ENCODE results near the gene WDR27. TPM values are rescaled to one million over a fixed set of nuclear protein-coding genes. Genes with fewer than 3 reads are reported as not detected.

WDR27 gene
- total RNA-seq, 1 donor from 2014 or later, result 35.0 TPM

DNA sequence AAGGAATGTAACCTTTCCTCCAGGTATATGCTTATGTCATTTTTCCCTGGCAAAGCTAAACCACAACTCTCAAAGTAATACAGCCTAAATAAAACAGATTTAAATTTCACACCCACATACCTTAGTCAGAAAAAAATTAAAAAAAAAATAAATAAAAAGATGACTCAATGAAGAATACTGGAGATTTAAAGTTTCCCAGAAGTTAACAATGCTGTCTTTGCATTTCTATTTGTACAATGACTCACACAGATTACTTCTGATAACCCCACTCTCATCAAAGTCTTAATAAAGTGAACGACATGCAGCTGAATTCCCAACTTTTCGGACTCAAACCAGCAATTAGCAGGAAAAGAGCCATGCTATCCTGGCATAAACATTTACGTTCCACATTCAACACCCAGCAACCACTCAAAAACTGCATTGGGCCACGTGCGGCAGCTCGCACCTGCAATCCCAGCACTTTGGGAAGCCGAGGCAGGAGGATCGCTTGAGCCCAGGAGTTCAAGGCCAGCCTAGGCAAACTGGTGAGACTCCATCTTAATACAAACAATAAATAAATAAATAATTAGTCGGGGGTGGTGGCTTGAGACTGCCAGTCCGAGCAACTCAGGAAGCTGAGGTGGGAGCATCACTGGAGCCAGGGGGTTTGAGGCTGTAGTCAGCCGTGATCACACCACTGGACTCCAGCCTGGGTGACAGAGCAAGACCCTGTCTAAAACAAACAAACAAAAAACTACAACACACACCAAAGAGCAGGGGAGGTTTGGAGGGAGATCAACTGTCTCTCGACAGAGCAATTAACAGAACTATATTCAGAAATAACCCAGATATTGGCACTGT lies 130.5 kb downstream of the WDR27 start:
- intact Hi-C loops (cut with micrococcal nuclease), result no loop called here

DNA sequence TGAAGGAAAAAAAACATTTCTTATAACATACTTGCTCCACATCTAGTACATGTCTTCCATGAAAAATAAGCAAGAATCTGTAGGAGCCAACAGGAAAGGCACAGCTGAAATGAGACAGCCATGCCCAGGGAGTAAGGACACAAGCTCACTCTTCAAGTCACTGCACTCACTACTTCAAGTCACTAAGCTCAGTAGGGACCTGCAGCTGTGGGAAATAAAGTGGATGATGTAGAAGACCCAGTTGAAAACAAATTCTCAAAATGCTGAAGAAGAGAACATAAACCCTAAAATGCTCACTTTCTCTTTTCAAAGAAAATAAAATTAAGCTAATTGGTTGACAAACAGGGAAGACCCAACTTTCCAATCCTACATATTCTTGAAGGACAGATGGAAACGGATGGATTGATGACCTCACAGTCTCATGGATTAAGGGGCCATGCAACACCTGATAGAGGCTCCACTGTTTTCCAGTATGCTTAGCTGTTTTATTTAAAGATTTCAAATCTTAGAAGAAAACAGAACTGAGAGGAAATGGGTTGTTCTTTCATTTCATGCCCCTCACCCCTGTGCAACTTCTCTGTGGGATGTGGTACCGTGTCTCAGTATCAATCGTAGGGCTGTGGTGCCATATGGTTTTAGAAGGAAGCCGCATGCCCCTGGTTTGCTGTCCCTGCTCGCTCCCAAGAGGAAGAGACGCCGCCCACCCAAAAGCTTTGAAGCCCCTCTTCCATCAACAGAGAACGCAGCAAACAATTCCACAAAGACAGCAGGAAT lies 133.3 kb downstream of the WDR27 start:
- peaks cover 13% of the 10 kb centered on the region for H3K27me3 Mint-ChIP-seq (ENCODE audit: low read depth)

More for the DNA sequence above, 130.5 kb downstream of the WDR27 start:
- no peak for DNase-seq (ENCODE audit: low spot score)
- H3K36me3 Mint-ChIP-seq (ENCODE audit: low read depth), result no peaks in the 10 kb centered on the region
- no peak overlapping the region for H3K27ac Mint-ChIP-seq
- H3K4me1 Mint-ChIP-seq (ENCODE audit: low read depth), result peaks cover 16% of the 10 kb centered on the region
- H3K4me3 Mint-ChIP-seq (ENCODE audit: low read depth), result no peak overlapping the region
- H3K27me3 Mint-ChIP-seq (ENCODE audit: low read depth), result peaks cover 13% of the 10 kb centered on the region
- H3K9me3 Mint-ChIP-seq, result no peaks in the 10 kb centered on the region

DNA sequence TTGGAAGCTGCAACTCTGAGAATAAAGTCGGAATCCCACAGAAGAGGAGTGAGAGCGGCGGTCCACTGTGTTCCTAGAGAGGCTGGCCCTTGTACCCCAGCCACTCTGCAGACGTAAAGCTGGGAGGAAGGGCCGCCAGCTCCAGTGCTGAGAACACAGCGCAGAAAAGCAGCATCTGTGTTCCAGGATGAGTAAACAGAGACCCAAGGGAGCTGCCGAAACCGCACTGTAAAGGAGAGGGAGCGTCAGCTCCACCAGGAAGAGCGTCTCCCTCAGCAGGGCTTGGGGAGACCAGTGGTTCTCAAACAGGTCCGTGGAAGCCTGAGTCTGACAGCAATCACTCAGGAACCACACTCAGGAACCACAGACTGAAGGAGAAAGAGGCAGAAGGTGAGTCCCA lies 134.0 kb downstream of the WDR27 start:
- intact Hi-C loops (cut with micrococcal nuclease), result loop anchor here (1.0 kb wide), 1 partner anchor 11 kb away; no protein-coding TSS in a partner anchor
- H3K36me3 Mint-ChIP-seq (ENCODE audit: low read depth), result no peaks in the 10 kb centered on the region
- H3K4me3 Mint-ChIP-seq (ENCODE audit: low read depth), result no peak overlapping the region
- peaks cover 16% of the 10 kb centered on the region for H3K4me1 Mint-ChIP-seq (ENCODE audit: low read depth)
- no peaks in the 10 kb centered on the region for H3K9me3 Mint-ChIP-seq
- DNase-seq (ENCODE audit: low spot score), result no peak
- H3K27me3 Mint-ChIP-seq (ENCODE audit: low read depth), result peaks cover 13% of the 10 kb centered on the region
- no peak overlapping the region for H3K27ac Mint-ChIP-seq

More for the DNA sequence above, 133.3 kb downstream of the WDR27 start:
- intact Hi-C loops (cut with micrococcal nuclease), result loop anchor here (1.0 kb wide), 1 partner anchor 11 kb away; no protein-coding TSS in a partner anchor
- Mint-ChIP-seq H3K4me3 (ENCODE audit: low read depth) (no peak overlapping the region), H3K9me3 (no peaks in the 10 kb centered on the region), H3K27ac (no peak overlapping the region), H3K4me1 (ENCODE audit: low read depth) (peaks cover 16% of the 10 kb centered on the region), H3K36me3 (ENCODE audit: low read depth) (no peaks in the 10 kb centered on the region)
- DNase-seq (ENCODE audit: low spot score), result no peak

DNA sequence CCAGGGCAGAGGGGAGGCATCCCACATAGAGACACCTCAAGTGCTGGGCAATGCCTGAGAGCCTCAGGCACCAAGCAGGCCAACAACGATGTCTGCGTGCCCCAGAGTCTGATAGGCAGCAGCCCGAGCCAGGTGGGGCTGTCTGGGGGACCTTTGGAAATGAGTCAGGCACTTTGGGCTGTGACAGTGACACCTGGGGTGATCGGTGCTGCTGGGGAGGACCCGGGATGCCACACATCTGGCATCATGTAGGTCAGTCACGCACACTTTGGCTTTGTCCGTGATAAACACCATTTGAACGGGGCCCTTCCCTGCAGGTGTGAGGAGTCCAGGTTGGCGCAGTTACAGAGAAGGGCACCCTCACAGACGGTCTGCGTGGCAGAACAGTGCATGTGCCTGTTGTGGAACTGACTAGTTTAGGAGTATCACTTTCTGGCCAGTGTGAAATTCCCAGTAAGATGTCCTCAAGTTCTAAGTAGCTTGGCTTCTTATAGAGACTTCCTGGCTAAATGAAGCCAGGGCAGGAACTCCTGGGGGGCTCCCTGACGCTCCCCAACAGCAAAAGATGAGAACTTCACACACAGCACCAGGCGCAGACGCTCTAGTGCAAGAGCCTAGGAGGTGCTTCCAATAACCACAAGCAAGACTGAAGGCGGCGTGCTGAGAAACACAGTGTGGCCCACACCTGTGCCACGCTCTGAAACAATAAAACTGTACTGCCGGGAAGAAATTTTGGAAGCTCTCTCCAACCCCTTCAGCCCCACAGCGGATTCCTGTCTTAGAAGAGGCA lies 134.7 kb downstream of the WDR27 start:
- H3K9me3 Mint-ChIP-seq, result no peaks in the 10 kb centered on the region
- no peak overlapping the region for H3K27ac Mint-ChIP-seq
- peaks cover 16% of the 10 kb centered on the region for H3K4me1 Mint-ChIP-seq (ENCODE audit: low read depth)
- intact Hi-C loops (cut with micrococcal nuclease), result no loop called here
- DNase-seq (ENCODE audit: low spot score), result no peak
- H3K4me3 Mint-ChIP-seq (ENCODE audit: low read depth), result no peak overlapping the region
- H3K27me3 Mint-ChIP-seq (ENCODE audit: low read depth), result peaks cover 13% of the 10 kb centered on the region
- H3K36me3 Mint-ChIP-seq (ENCODE audit: low read depth), result no peaks in the 10 kb centered on the region

DNA sequence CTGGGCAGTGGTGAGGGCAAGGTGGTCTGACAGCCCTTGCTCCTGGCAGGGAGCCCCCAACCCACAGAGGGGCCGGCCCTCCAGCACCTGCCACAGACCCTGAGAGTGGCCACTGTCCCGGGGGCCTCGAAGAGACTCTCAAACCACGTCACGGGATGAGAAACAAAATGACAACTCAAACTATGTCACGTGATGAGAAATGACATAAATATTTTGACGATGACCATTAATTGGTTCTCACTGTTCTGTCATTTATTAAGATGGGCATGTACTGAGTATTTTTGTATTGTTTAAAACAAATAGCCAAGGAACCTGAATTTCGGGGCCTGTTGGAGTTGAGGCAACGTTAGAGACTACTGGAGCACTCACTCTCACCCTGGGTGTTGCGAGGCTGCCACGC lies 135.5 kb downstream of the WDR27 start:
- H3K4me3 Mint-ChIP-seq (ENCODE audit: low read depth), result no peak overlapping the region
- peaks cover 15% of the 10 kb centered on the region for H3K27me3 Mint-ChIP-seq (ENCODE audit: low read depth)
- DNase-seq (ENCODE audit: low spot score), result no peak
- peaks cover 16% of the 10 kb centered on the region for H3K4me1 Mint-ChIP-seq (ENCODE audit: low read depth)
- intact Hi-C loops (cut with micrococcal nuclease), result no loop called here
- H3K27ac Mint-ChIP-seq, result no peak overlapping the region
- peaks cover 2% of the 10 kb centered on the region for H3K9me3 Mint-ChIP-seq
- H3K36me3 Mint-ChIP-seq (ENCODE audit: low read depth), result no peaks in the 10 kb centered on the region

DNA sequence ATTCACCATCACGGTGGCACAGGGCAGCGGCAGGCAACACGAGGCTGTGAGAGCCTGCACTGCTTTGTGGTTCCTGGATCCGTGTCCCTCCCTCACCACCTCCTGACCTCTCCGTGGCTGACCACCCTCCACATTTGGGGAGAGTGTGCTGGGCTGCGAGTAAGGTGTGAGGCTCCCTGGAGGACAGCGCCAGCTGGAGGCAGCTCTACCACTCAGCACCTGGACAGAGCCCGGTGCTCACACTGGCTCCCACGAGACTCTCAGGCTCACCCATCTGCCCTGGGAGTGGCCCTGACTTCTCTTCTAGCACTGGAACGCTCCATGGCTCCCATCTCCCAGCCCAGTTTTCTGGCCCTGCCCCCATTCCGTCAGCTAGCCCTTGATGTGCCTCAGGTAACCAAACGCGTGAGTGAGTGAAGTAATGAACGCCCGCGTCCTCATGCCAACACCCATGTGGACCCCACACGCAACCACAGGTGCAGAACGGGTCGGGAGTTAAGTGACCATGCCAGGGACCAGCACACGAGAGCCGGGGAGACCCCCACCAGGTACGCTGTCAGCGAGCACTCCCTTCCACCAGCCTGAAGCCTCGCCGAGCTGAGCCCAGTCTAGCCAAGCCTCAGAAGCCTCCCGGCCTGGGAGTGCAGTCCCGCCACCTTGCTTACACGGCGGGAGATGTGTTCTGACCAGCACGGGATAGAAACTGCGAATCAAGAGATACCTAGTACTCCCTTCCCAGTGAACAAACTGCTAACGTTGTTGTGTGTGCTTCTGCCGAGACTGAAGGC lies 137.2 kb downstream of the WDR27 start:
- peaks cover 17% of the 10 kb centered on the region for H3K27me3 Mint-ChIP-seq (ENCODE audit: low read depth)
- intact Hi-C loops (cut with micrococcal nuclease), result no loop called here
- no peak overlapping the region for H3K27ac Mint-ChIP-seq
- DNase-seq (ENCODE audit: low spot score), result no peak
- peaks cover 6% of the 10 kb centered on the region for H3K36me3 Mint-ChIP-seq (ENCODE audit: low read depth)
- no peak overlapping the region for H3K4me3 Mint-ChIP-seq (ENCODE audit: low read depth)
- H3K4me1 Mint-ChIP-seq (ENCODE audit: low read depth), result peaks cover 13% of the 10 kb centered on the region
- H3K9me3 Mint-ChIP-seq, result peaks cover 6% of the 10 kb centered on the region

DNA sequence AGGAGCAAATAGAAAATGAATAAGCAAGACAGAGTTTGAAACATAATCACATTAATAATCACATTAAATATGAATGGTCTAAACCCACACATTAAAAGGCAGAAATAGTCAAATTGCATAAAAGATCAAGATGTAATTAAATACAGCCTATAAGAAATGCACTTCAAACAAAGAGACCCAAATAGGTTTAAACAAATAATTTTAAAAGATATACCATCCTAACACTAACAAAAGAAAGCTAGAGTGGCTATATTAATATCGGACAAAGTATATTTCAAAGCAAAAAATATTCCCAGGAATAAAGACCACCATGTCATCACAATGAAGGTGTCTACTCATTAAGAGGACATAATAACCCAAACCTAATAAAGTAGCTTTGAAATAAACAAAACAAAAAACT lies 140.2 kb downstream of the WDR27 start:
- intact Hi-C loops (cut with micrococcal nuclease), result no loop called here
- peaks cover 12% of the 10 kb centered on the region for H3K27me3 Mint-ChIP-seq (ENCODE audit: low read depth)

DNA sequence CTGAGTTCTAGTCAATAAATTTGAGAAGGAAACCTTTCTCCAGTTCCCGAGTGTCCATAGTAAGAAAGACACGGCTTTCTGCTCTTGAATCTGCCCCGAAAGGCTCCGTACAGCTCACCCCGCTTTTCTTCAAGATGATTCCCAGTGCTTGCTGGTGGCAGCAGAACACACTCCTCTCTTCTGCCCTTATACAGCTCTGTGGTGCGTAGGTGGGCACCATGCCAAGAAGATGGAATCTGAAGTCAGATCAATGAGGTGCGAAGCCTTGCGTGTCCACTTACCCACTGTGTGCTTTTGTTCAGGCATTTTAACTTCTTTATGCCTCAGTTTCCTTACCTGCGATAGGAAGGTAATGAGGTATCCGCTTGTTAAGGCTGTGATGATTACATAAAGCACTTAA lies 142.2 kb downstream of the WDR27 start:
- no peak overlapping the region for H3K27ac Mint-ChIP-seq
- peaks cover 8% of the 10 kb centered on the region for H3K36me3 Mint-ChIP-seq (ENCODE audit: low read depth)
- peaks cover 15% of the 10 kb centered on the region for H3K27me3 Mint-ChIP-seq (ENCODE audit: low read depth)
- peaks cover 6% of the 10 kb centered on the region for H3K9me3 Mint-ChIP-seq
- intact Hi-C loops (cut with micrococcal nuclease), result loop anchor here (10.0 kb wide), 1 partner anchor 95 kb away; no protein-coding TSS in a partner anchor
- H3K4me1 Mint-ChIP-seq (ENCODE audit: low read depth), result peaks cover 21% of the 10 kb centered on the region
- no peak for DNase-seq (ENCODE audit: low spot score)
- H3K4me3 Mint-ChIP-seq (ENCODE audit: low read depth), result no peak overlapping the region

More for the DNA sequence above, 140.2 kb downstream of the WDR27 start:
- DNase-seq (ENCODE audit: low spot score), result no peak
- Mint-ChIP-seq H3K9me3 (peaks cover 6% of the 10 kb centered on the region), H3K4me1 (ENCODE audit: low read depth) (peaks cover 8% of the 10 kb centered on the region), H3K27ac (no peak overlapping the region), H3K4me3 (ENCODE audit: low read depth) (no peak overlapping the region), H3K36me3 (ENCODE audit: low read depth) (peaks cover 8% of the 10 kb centered on the region)

DNA sequence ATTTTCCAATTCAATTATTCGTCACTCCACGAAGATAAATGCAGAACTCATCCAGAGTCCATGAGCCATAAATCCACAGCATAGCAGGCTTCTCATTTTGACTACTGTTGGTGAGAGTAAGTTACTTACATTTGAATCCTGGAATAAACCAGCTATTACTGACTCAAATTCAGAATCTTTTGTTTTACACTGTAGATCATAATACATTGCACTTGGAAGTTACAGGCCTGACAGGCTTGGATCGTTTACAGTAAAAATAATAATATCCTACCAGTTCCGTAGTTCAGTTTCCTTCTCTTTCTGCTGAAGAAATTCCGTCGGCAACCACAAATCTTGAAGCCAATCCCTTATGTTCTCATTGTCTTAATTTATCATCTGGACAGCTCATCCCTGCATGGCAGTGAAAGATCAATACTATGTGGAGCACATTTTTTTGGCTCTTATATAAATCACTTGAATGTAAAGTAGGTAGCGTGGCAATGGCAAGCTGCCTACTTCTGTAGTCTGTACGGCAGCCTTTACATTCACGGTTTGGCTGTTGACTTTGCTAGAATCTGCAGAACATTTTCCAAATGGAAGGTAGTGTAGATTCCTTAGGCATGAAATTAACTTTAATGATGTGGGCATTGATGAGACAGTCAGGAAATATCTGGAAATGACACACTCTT lies 142.9 kb downstream of the WDR27 start:
- no peak overlapping the region for H3K4me3 Mint-ChIP-seq (ENCODE audit: low read depth)
- H3K27ac Mint-ChIP-seq, result no peak overlapping the region
- H3K27me3 Mint-ChIP-seq (ENCODE audit: low read depth), result peaks cover 18% of the 10 kb centered on the region
- H3K36me3 Mint-ChIP-seq (ENCODE audit: low read depth), result peaks cover 8% of the 10 kb centered on the region
- no peak for DNase-seq (ENCODE audit: low spot score)
- H3K9me3 Mint-ChIP-seq, result peaks cover 6% of the 10 kb centered on the region
- intact Hi-C loops (cut with micrococcal nuclease), result loop anchor here (10.0 kb wide), 1 partner anchor 96 kb away; no protein-coding TSS in a partner anchor
- peaks cover 21% of the 10 kb centered on the region for H3K4me1 Mint-ChIP-seq (ENCODE audit: low read depth)

DNA sequence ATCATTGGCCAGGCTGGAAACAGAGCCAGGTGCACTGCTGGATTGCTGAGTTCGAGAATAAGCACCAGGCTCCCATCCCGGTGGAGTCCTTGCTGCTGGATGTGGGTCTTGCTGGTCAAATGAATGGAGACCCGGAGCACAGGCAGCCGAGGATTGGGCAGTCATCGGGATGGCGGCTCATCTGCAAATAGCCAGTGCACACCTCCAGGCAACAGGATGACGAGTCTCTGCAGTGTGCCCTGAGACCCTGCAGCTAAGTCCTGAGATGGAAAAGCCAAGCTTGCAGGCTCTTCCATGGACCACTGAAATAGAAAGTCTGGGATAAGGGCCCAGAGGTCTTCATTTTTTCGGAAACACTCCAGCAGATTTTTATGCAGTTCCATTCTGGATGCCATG lies 143.5 kb downstream of the WDR27 start:
- peaks cover 8% of the 10 kb centered on the region for H3K36me3 Mint-ChIP-seq (ENCODE audit: low read depth)
- no peak for DNase-seq (ENCODE audit: low spot score)
- no peak overlapping the region for H3K27ac Mint-ChIP-seq
- peaks cover 6% of the 10 kb centered on the region for H3K9me3 Mint-ChIP-seq
- H3K4me1 Mint-ChIP-seq (ENCODE audit: low read depth), result peaks cover 21% of the 10 kb centered on the region
- no peak overlapping the region for H3K4me3 Mint-ChIP-seq (ENCODE audit: low read depth)
- H3K27me3 Mint-ChIP-seq (ENCODE audit: low read depth), result peaks cover 16% of the 10 kb centered on the region
- intact Hi-C loops (cut with micrococcal nuclease), result loop anchor here (10.0 kb wide), 1 partner anchor 96 kb away; no protein-coding TSS in a partner anchor

DNA sequence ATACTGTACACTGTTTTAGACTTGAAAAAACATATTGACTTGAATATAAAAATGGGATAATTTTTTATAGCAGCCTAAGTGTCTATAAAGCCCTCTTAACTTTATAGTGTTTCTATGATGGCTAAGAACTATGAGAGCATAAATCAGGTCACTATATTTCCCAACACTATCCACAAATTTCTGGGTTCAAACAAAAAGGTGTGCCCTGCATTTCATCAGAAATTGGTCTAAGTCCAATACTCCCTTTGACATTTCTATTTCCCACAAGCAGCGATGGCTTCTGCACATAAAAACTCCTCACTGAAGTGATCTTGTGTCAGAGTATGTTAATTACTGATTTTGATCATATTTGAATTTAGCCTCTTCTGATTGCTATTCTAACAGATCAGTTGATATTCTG lies 143.9 kb downstream of the WDR27 start:
- intact Hi-C loops (cut with micrococcal nuclease), result loop anchor here (1.0 to 10.0 kb wide), 2 partner anchors 10 to 97 kb away; no protein-coding TSS in a partner anchor
- no peak overlapping the region for H3K27ac Mint-ChIP-seq
- H3K4me1 Mint-ChIP-seq (ENCODE audit: low read depth), result peaks cover 21% of the 10 kb centered on the region
- no peak overlapping the region for H3K4me3 Mint-ChIP-seq (ENCODE audit: low read depth)
- peaks cover 19% of the 10 kb centered on the region for H3K27me3 Mint-ChIP-seq (ENCODE audit: low read depth)
- peaks cover 8% of the 10 kb centered on the region for H3K36me3 Mint-ChIP-seq (ENCODE audit: low read depth)
- no peak for DNase-seq (ENCODE audit: low spot score)
- H3K9me3 Mint-ChIP-seq, result peaks cover 6% of the 10 kb centered on the region

Data from activated T-helper 2 cell treated with anti-CD3 and anti-CD28 coated beads, Interferon-gamma antibody, Interleukin-2, Interleukin-4, amounts not matched to agents 10 μg/mL and 5 μg/mL and 100 μg/mL, durations not matched to agents 14 hours and 24 hours and 36 hours (primary cell).